GM21515 (cell line): ENCODE data around the gene MTOR.
"Not testable (repeated sequence)": the region's sequence is repeated elsewhere in the genome, so short reads cannot be mapped to it uniquely, and the experiment has no call there.

ENCODE experiments used
- ATAC-seq: cut with Tn5 transposase; IDR thresholded peaks from one replicate; pipeline ENCODE4 v1.9.1; 2021; ENCODE audit not compliant: unreplicated experiment

The MTOR gene

DNA sequence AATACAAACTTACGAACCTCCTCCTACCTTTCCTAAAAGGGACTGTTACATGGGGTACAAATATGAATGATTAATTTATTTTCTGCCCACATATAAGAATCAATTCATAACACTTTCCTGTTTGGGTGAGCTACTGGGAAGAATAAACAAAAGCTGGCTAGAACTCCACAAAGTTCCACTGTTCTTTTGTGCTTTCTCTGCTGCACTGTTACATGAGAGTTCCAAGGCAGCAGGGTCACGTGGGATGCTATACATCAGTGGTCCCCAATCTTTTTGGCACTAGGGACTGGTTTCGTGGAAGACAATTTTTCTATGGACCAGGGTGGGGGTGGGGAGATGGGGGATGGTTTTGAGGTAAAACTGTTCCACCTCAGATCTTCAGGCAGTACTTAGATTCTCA is 75.4 kb downstream of the MTOR start:
- no peak for ATAC-seq

- ATAC-seq = no peak
Measured at GRCh38 chr1:11184973-11185372, 77.4 kb downstream of the MTOR start.

- ATAC-seq = no peak
Measured at GRCh38 chr1:11182884-11183283, 79.5 kb downstream of the MTOR start.

DNA sequence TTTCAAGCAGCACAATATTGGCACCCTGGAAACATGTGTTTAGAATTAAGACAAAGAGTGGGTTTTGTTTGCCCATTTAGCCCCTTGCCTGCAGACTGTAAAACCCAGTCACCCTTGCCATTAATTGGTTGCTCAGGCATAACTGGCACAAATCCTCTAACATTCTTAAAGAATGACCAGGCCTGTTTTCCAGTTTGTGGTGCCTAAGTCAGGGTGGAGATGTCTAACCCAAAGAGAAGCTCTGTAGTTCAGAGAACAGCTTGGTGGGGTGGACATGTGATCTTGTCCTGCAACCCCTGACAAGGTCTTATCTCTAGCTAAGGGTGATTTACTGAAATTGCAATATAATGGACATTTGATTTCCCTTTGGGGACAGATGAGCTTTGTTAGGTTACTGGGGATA is 82.0 kb downstream of the MTOR start:
- no peak for ATAC-seq

GRCh38 chr1:11179749-11180148 is 82.6 kb downstream of the MTOR start:
- ATAC-seq = not testable (repeated sequence)

GRCh38 chr1:11179125-11179524 is 83.2 kb downstream of the MTOR start:
- ATAC-seq = no peak

DNA sequence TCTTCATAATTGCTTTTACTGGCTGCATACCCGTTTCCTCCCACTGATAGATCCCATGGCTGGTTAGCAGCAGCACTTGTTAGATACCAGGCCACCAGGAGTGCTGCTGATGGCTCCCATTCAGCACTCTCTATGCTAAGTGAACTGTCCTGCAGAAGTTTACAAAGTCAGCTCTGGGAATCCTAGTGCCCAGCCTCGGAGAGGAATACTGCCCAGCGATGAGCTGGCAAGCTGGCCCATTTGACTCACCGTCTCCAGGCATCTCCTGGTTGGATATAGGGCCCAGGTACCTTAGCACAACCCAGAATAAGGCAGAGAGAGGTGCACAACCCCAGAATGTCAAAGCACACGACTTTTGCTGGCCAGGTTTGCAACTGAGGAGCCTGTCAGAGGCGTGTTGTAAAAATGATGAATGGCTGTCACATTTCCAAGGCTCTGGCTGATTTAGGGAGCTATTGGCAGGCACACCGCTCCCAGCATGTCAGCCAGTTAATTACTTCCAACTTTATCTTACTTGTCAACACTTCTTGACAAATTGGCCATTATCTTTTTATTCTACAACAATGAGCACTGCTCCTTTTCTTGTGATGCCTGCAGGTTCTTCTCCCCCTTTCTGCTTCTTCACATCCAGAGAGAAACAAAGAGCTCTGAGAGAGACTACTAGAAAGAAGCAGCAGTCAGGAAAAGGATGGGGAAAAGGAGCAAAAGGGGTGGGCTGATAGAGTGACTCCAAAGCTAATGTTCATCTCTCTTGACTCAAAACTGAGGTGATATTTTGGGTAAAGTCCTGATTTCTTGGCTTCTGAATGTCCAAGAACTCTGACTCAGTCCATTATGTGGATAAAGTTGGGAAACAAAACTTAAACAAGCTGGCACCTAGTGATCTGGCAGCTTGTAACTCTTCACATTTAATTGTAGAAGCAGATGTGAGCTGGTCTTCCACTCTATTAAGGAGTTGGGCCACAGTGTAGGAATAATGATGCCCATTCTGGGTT is 84.0 kb downstream of the MTOR start:
- no peak for ATAC-seq

GRCh38 chr1:11176081-11176706 is 86.2 kb downstream of the MTOR start:
- no peak for ATAC-seq

- no peak for ATAC-seq
Measured at GRCh38 chr1:11175461-11175860, 86.9 kb downstream of the MTOR start.

- ATAC-seq = no peak
Measured at GRCh38 chr1:11174261-11174942, 87.9 kb downstream of the MTOR start.

DNA sequence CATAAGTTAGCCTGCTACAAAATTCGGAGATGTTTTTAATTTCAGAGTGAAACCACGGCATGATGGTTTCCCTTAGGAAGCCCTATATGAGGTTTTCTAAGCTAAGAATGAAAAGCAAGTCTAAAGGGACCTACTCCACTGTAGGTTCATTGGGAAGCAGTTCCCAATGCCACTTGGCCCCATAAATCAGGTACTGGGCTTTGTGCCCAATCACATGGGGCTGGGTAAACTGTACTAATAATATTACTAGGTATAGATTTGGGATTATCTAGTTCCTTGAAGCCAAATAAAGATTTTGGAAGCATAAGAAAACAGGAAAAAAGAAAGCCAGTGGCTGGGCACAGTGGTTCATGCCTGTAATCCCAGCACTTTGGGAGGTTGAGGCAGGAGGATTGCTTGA is 92.2 kb downstream of the MTOR start:
- ATAC-seq = no peak

DNA sequence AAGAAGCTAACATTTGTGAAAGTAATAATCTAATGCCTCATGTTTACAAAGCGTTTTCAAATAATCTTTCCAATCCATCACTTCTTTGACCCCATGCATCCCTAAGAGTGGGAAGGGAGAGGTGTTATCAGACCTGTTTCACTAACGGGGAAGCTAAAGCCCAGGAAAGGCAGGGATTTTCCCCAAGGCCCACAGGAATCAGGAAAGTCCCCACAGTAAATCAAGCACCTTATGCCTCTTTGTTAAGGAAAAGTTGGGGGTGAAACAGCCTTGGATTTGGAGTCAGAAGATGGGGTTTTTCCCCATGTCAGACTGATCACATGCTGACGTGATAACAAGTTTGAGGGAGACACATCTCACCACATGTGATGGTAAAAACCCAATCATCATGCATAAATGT is 93.1 kb downstream of the MTOR start:
- no peak for ATAC-seq

DNA sequence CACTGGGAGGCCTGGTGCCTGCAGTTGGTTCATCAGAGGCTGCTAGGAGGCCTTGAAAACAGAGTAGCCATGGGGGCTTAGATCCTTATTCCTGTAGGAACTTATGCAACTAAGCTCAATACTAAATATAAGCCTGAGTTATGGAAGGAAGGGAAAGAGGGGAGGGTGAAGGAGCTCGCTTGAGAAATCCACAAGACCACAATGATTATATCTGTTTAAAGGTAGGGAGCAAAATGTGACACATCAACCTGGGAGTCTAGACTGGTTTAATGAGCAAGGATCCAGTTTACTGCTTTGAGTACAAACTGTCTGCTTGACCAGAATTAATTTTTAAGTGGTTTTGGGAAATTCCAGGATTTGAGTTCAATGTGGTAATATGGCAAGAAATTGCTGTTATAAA is 93.6 kb downstream of the MTOR start:
- no peak for ATAC-seq

- ATAC-seq = not testable (repeated sequence)
Measured at GRCh38 chr1:11166744-11167143, 95.6 kb downstream of the MTOR start.

- ATAC-seq = not testable (repeated sequence)
Measured at GRCh38 chr1:11162752-11163151, 99.6 kb downstream of the MTOR start.

DNA sequence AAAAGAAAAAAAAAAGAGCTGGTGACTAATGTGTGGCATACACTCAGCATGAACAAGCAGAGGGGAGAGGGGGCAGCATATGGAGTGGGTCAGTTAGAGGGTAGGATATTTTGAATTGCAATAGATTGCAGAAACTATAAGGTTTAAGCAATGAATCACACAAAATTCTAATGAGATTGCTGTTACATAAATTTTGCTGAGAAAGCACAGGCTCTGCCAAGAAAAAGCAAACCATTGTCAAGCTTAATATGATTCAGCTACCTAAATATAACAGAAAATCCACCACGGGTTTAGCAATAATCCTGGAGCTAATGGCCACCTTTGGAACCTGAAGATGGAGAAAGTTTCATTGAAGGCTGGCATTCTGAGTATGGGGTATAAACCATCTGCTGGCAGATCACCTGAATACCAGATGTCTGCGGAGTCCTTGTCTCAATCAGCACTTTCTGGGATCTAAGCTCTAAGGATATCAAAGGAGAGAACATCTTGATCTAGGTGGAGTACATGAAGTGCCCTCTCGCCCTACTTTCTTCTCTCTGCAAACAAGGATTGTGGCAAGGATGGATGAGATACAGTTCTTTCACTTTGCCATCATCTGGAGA is 103.5 kb downstream of the MTOR start:
- ATAC-seq = no peak

- no peak for ATAC-seq
Measured at GRCh38 chr1:11158291-11158690, 104.1 kb downstream of the MTOR start.

DNA sequence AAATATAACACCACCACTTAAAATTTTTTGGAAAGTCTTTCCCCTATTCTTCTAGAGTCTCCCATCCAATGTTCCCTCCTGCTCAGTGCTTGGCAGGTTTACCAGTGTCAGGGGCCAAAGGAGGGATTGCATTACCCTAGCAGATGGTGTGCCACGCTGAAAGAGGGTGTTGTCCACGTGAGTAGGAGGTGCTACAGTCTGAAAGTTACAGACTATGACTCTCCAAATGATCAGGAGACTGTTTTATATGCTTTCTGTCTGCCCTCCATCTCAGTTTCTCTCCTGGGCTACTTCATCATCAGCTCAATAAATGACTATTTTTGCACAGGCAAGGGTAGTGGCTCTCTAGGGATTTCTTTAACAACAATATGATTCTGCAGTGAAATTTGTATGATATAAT is 104.5 kb downstream of the MTOR start:
- no peak for ATAC-seq

- ATAC-seq = no peak
Measured at GRCh38 chr1:11157394-11157793, 105.0 kb downstream of the MTOR start.

DNA sequence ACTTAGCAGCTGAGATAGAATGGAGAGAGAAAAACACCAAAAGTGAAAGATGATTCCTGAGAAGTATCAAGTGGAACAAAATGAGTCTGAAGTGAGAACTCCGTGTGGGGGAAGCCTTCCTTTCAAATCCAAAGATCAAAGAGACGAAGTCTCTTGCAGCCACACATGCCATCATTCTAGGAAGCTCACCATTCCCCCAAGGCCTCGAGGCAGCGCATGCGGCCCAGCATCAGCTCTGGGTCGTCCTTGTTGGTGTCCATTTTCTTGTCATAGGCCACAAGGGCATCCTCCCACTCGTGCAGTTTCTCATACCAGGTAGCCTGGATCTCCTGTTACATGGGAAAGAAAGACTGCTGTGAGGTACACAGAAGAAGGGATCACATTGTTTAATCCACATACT is 105.4 kb downstream of the MTOR start:
- ATAC-seq = no peak

GRCh38 chr1:11156441-11156840 is 105.9 kb downstream of the MTOR start:
- ATAC-seq = no peak
